Lung (tissue), 12 donors: ENCODE measurements around the gene DNAH1. TPM values are rescaled to one million over a fixed set of nuclear protein-coding genes. Genes with fewer than 3 reads are reported as not detected.

Source experiments
- ATAC-seq: fragments of 200-7000 bp; cut with Tn5 transposase; one replicate; pipeline ENCODE4 v1.9.1; 2020; ENCODE audit warnings: moderate number of reproducible peaks; ENCODE audit not compliant: insufficient read depth, low FRiP score
- DNase-seq, 3 donors: peaks; one replicate each; pipeline ENCODE4 v3.0.0-alpha.2; 2013 to 2017
- H3K27ac ChIP-seq, 2 donors: one replicate each; pipeline ENCODE4 v1.5.1; 2013; ENCODE audit warnings: mild to moderate bottlenecking in 2 of 2, moderate library complexity in 2 of 2, control low read depth in 1 of 2, inconsistent platforms in 1 of 2, low read depth in 1 of 2, low read length in 1 of 2
- H3K27me3 ChIP-seq, 3 donors: one replicate each; pipeline ENCODE4 v1.5.1; 2013; ENCODE audit warnings: low read length in 2 of 3; ENCODE audit not compliant: control insufficient read depth in 3 of 3, insufficient read depth in 3 of 3
- H3K36me3 ChIP-seq, 4 donors: one replicate each; pipeline ENCODE4 v1.5.1; 2013; ENCODE audit warnings: low read length in 4 of 4, mild to moderate bottlenecking in 1 of 4, moderate library complexity in 1 of 4; ENCODE audit not compliant: control insufficient read depth in 4 of 4, insufficient read depth in 4 of 4
- H3K4me1 ChIP-seq, 5 donors: one replicate each; pipeline ENCODE4 v1.5.1; 2013; ENCODE audit warnings: low read length in 5 of 5, mild to moderate bottlenecking in 2 of 5, moderate library complexity in 1 of 5; ENCODE audit not compliant: control insufficient read depth in 5 of 5, insufficient read depth in 5 of 5
- H3K4me3 ChIP-seq: one replicate; pipeline ENCODE4 v1.5.1; 2013; ENCODE audit warnings: mild to moderate bottlenecking, control low read depth, moderate library complexity
- H3K9ac ChIP-seq, 2 donors: one replicate each; pipeline ENCODE4 v1.5.1; 2013; ENCODE audit warnings: low read length in 2 of 2, control low read depth in 1 of 2; ENCODE audit not compliant: insufficient read depth in 1 of 2
- H3K9me3 ChIP-seq, 4 donors: one replicate each; pipeline ENCODE4 v1.5.1; 2013; ENCODE audit warnings: low read length in 3 of 4, mild to moderate bottlenecking in 1 of 4, moderate library complexity in 1 of 4; ENCODE audit not compliant: control insufficient read depth in 4 of 4, insufficient read depth in 3 of 4
- WGBS, 2 donors: extraction: QIAGEN DNeasy Blood & Tissue Kit; methylation state at CpG; one replicate each; pipeline ENCODE4 v1.1.7; 2013; 5-methylcytosine and 5-hydroxymethylcytosine counted together
- polyA plus RNA-seq, 2 donors: library from polyadenylated mRNA; stranded (reverse); fragments of 200-250 nt; gene quantifications; one replicate each; pipeline ENCODE4 v1.2.1, GENCODE V29; 2013
- total RNA-seq, 2 donors: library from RNA; depleted of rRNA in 1 of 2; stranded (reverse); fragments of >200 nt in 1 of 2; gene quantifications; one replicate each; pipeline ENCODE4 v1.2.1, GENCODE V29; 2014 to 2021
- TF ChIP-seq, protein P1 (sequence below): IDR thresholded peaks from 2 replicates; pipeline ENCODE4 v1.5.1; 2012; ENCODE audit warnings: mild to moderate bottlenecking; ENCODE audit errors: control extremely low read depth, extremely low read depth
- donor health status: control.
- donor health status: control.
- donor health status: Bipolar disorder and iron deficiency.
- donor health status: healthy.
- donor health status: DM: yes; HTN: yes; CAD: no.

The DNAH1 gene
- total and polyA plus RNA-seq, 4 donors: 6.1 to 21.5 (median 11.4) TPM

DNA sequence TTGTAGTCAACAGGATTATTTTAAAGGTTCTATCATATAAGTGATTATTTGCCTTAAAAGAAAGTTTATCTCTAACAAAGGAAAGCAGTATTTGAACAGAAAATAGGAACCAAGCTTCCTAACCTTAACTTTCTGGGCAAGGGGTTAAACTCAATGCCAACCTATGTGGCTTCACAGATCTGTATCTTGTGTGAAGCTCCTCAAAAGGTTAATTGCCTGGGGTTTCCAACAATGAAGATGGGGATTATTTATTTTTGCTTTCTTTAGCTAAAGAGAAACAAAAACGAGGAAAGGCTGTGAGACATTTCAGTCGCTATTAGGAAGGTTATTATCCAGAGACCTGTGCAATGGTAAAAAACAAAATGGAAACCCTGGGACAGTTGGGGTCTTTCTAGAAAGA, 36.5 kb upstream of the DNAH1 start:
- Histone ChIP-seq H3K27me3 (no peaks in the 10 kb centered on the region), H3K27ac (peak overlapping the region in 1 of 2 donors; percentile 99), H3K36me3 (peaks cover 0 to 10% (median 2%) of the 10 kb centered on the region in 4 donors), H3K9me3 (no peaks in the 10 kb centered on the region), H3K4me3 (no peak overlapping the region), H3K9ac (peak overlapping the region in 1 of 2 donors; percentile 60), H3K4me1 (peaks cover 5 to 26% (median 11%) of the 10 kb centered on the region in 5 donors)
- ATAC-seq (no peak), DNase-seq (no peak)
- 36 to 50% methylated on average over 2 of the region's 2 CpGs for WGBS, 2 donors
- TF ChIP-seq, protein P1, sequence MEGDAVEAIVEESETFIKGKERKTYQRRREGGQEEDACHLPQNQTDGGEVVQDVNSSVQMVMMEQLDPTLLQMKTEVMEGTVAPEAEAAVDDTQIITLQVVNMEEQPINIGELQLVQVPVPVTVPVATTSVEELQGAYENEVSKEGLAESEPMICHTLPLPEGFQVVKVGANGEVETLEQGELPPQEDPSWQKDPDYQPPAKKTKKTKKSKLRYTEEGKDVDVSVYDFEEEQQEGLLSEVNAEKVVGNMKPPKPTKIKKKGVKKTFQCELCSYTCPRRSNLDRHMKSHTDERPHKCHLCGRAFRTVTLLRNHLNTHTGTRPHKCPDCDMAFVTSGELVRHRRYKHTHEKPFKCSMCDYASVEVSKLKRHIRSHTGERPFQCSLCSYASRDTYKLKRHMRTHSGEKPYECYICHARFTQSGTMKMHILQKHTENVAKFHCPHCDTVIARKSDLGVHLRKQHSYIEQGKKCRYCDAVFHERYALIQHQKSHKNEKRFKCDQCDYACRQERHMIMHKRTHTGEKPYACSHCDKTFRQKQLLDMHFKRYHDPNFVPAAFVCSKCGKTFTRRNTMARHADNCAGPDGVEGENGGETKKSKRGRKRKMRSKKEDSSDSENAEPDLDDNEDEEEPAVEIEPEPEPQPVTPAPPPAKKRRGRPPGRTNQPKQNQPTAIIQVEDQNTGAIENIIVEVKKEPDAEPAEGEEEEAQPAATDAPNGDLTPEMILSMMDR: no peak

DNA sequence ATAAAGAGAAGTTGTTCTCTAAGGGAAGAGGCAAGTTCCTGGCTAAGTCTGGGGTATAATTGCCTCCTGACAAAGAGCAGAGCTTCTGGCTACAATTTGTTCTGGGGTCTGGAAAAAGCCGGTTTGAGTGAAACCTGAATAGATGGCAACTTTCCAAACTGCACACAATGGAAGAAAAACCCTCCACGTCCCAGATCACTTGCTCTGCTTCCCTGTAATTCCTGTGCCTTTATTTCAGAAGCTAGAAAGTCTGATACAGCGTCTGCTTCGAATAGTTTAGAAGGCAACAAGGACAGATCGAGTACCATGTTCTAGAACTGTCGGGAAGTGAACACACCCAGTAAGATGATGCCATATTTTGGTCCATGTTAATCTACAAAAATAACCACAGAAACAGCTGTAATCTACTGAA, 36.1 kb upstream of the DNAH1 start:
- DNase-seq (peak; percentile 53 to 87 (median 82)), ATAC-seq (no peak)
- H3K4me3 ChIP-seq: no peak overlapping the region
- 35 to 56% methylated on average over 6 of the region's 6 CpGs for WGBS, 2 donors
- TF ChIP-seq, protein P1: no peak
- peak overlapping the region in 1 of 2 donors; percentile 26 for H3K9ac ChIP-seq
- no peaks in the 10 kb centered on the region for H3K9me3 ChIP-seq
- no peaks in the 10 kb centered on the region for H3K27me3 ChIP-seq
- peaks cover 2 to 26% (median 11%) of the 10 kb centered on the region in 5 donors for H3K4me1 ChIP-seq
- H3K36me3 ChIP-seq: peaks cover 0 to 10% (median 2%) of the 10 kb centered on the region in 4 donors
- peak overlapping the region; percentile 56 to 99 for H3K27ac ChIP-seq

DNA sequence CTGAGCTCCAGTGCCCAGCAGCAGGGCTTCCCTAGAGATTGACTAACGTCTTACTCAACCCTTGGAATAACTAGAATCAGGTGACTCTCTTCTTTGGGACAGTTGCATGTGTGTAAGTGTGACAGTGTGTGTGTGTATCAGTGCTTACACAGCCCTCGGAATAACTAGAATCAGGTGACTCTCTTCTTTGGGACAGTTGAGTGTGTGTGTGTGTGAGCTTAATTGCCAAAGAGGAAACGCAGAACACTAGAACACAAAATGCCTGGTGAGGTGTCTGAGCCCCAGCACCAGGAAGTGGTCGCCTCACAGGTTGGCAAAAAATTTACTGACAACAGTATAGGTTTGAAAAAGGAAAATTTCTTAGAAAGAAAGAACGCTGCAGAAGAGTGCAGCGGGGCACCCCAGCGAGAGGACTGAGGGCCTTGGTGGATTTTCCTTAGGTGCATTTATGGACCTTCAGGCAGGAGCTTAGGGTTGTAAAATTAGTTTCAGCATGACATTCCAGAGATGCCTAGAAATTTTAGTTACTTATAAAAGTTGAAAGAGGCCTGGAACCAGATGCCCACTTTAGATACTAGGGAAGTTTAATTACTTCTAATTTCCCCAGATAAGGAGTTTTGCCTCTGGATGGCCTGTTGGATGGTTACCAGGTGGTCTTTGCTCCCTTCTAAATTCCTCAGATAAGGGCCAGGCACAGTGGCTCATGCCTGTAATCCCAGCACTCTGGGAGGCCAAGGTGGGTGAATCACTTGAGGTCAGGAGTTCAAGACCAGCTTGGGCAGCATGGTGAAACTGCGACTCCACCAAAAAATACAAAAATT, 33.9 kb upstream of the DNAH1 start:
- 33 to 63% methylated on average over 8 of the region's 8 CpGs for WGBS, 2 donors
- no peak overlapping the region for H3K27ac ChIP-seq
- TF ChIP-seq, protein P1: no peak
- H3K4me1 ChIP-seq: peaks cover 2 to 21% (median 12%) of the 10 kb centered on the region in 5 donors
- no peak for DNase-seq
- no peaks in the 10 kb centered on the region for H3K27me3 ChIP-seq
- no peak for ATAC-seq
- H3K4me3 ChIP-seq: no peak overlapping the region
- H3K36me3 ChIP-seq: peaks cover 0 to 7% (median 0%) of the 10 kb centered on the region in 4 donors
- no peak overlapping the region for H3K9ac ChIP-seq
- no peaks in the 10 kb centered on the region for H3K9me3 ChIP-seq
